Measurements from ENCODE around the gene SIGLEC15.
"Not testable (repeated sequence)": the region's sequence is repeated elsewhere in the genome, so short reads cannot be mapped to it uniquely, and the experiment has no call there.

GRCh38 chr18:45818765-45819164 lies 6.7 kb upstream of the SIGLEC15 start:
- not testable (repeated sequence) for TF ChIP-seq CTCF (IDR thresholded peaks at IDR 0.05; ENCODE audit: low read depth, low read length); POLR2A (IDR thresholded peaks at IDR 0.05; ENCODE audit: extremely low read depth, insufficient read length); MAX (IDR thresholded peaks at IDR 0.05; ENCODE audit: low read depth, low read length)

Measured in NB4 (cell line).